IMR-90 (cell line): ENCODE measurements around the gene MTF1. TPM values are rescaled to one million over a fixed set of nuclear protein-coding genes. Genes with fewer than 3 reads are reported as not detected.

Source experiments
- ATAC-seq: fragments of 200-7000 bp; cut with Tn5 transposase; 2 replicates; pipeline ENCODE4 v1.9.1; 2020; ENCODE audit warnings: low read depth, mild to moderate bottlenecking, moderate library complexity
- BruUV-seq: library from RNA; stranded (reverse); fragments of 400-500 nt; replicated peaks from 2 replicates; lab custom pipeline; 2021; lab: Mats Ljungman, UMichigan
- CTCF ChIA-PET: fragments of 300-600 bp; formaldehyde crosslinking; extraction: SDS; loops from one replicate; lab custom pipeline; 2021; ENCODE audit warnings: antibody characterized with exemption; lab: Yijun Ruan, JAX
- POLR2A ChIA-PET: fragments of 300-600 bp; sonication (Branson Sonifier 250); formaldehyde crosslinking; loops from one replicate; lab custom pipeline; 2022; ENCODE audit warnings: antibody characterized with exemption; ENCODE audit not compliant: unreplicated experiment; lab: Charles Lee
- DNase-seq: peaks from one replicate; pipeline ENCODE4 v3.0.0; 2013
- H2AFZ ChIP-seq: replicated peaks from 2 replicates; pipeline ENCODE3; 2013; ENCODE audit warnings: low read length, mild to moderate bottlenecking; ENCODE audit not compliant: poor library complexity
- H2AK5ac ChIP-seq: 2 replicates; pipeline ENCODE4 v1.6.1; 2013; ENCODE audit warnings: low read depth, low read length, inconsistent platforms
- H2AK9ac ChIP-seq: replicated peaks from 2 replicates; pipeline ENCODE3; 2013; ENCODE audit warnings: mild to moderate bottlenecking, low read depth, low read length, moderate library complexity; ENCODE audit not compliant: poor library complexity
- H2BK120ac ChIP-seq: 2 replicates; pipeline ENCODE4 v1.6.1; 2013; ENCODE audit warnings: low read depth, low read length, inconsistent platforms
- H2BK15ac ChIP-seq: 3 replicates; pipeline ENCODE4 v1.6.1; 2013; ENCODE audit warnings: low read depth, low read length, inconsistent platforms
- H2BK20ac ChIP-seq: 2 replicates; pipeline ENCODE4 v1.6.1; 2013; ENCODE audit warnings: low read depth, mild to moderate bottlenecking, inconsistent platforms, low read length, moderate library complexity
- H2BK5ac ChIP-seq: 2 replicates; pipeline ENCODE4 v1.6.1; 2013; ENCODE audit warnings: mild to moderate bottlenecking, low read depth, low read length, inconsistent platforms; ENCODE audit not compliant: poor library complexity, severe bottlenecking
- H3K14ac ChIP-seq: replicated peaks from 2 replicates; pipeline ENCODE4 v1.6.1; 2013; ENCODE audit warnings: low read depth, low read length, inconsistent platforms
- H3K18ac ChIP-seq: 2 replicates; pipeline ENCODE4 v1.6.1; 2013; ENCODE audit warnings: low read depth, low read length, control low read depth
- H3K23ac ChIP-seq: 2 replicates; pipeline ENCODE4 v1.6.1; 2013; ENCODE audit warnings: low read depth, low read length, inconsistent platforms
- H3K27ac ChIP-seq: 2 replicates; pipeline ENCODE4 v1.5.1; 2013; ENCODE audit warnings: mild to moderate bottlenecking, control low read depth, low read length; ENCODE audit not compliant: insufficient read depth
- H3K27me3 ChIP-seq: 2 replicates; pipeline ENCODE4 v1.6.1; 2013; ENCODE audit warnings: low read length; ENCODE audit not compliant: control insufficient read depth, insufficient read depth
- H3K36me3 ChIP-seq: 2 replicates; pipeline ENCODE4 v1.6.1; 2013; ENCODE audit warnings: low read length, mixed read lengths; ENCODE audit not compliant: control insufficient read depth, insufficient read depth
- H3K4ac ChIP-seq: 2 replicates; pipeline ENCODE4 v1.6.1; 2013; ENCODE audit warnings: low read depth, low read length, inconsistent platforms
- H3K4me1 ChIP-seq: 2 replicates; pipeline ENCODE4 v1.6.1; 2013; ENCODE audit warnings: low read length, mixed read lengths; ENCODE audit not compliant: control insufficient read depth, insufficient read depth
- H3K4me2 ChIP-seq: 2 replicates; pipeline ENCODE4 v1.6.1; 2013; ENCODE audit warnings: low read depth, mild to moderate bottlenecking, control low read depth, low read length, moderate library complexity
- H3K4me3 ChIP-seq: 2 replicates; pipeline ENCODE4 v1.5.1; 2013; ENCODE audit warnings: low read depth, mild to moderate bottlenecking, control low read depth, low read length, moderate library complexity; ENCODE audit not compliant: insufficient read depth
- H3K56ac ChIP-seq: 2 replicates; pipeline ENCODE4 v1.6.1; 2013; ENCODE audit warnings: low read length, inconsistent platforms; ENCODE audit not compliant: insufficient read depth; ENCODE audit errors: extremely low read depth
- H3K79me1 ChIP-seq, 2 experiments: 2 replicates each; pipeline ENCODE4 v1.6.1; 2013; ENCODE audit warnings: low read length in 2 of 2, inconsistent platforms in 1 of 2, low read depth in 1 of 2
- H3K9ac ChIP-seq: 2 replicates; pipeline ENCODE4 v1.6.1; 2013; ENCODE audit warnings: low read depth, low read length, control low read depth
- H3K9me1 ChIP-seq: 2 replicates; pipeline ENCODE4 v1.6.1; 2013; ENCODE audit warnings: low read length, inconsistent platforms; ENCODE audit not compliant: insufficient read depth
- H3K9me3 ChIP-seq: 2 replicates; pipeline ENCODE4 v1.6.1; 2013; ENCODE audit warnings: low read length; ENCODE audit not compliant: control insufficient read depth, insufficient read depth
- H4K20me1 ChIP-seq: 2 replicates; pipeline ENCODE4 v1.6.1; 2013; ENCODE audit warnings: low read length, inconsistent platforms; ENCODE audit not compliant: insufficient read depth
- H4K5ac ChIP-seq: 2 replicates; pipeline ENCODE4 v1.6.1; 2013; ENCODE audit warnings: mild to moderate bottlenecking, low read depth, low read length, control low read depth
- H4K8ac ChIP-seq, 2 experiments: 2 replicates each; pipeline ENCODE4 v1.6.1; 2013; ENCODE audit warnings: low read depth in 2 of 2, low read length in 2 of 2, control low read depth in 1 of 2, inconsistent platforms in 1 of 2
- H4K91ac ChIP-seq: 2 replicates; pipeline ENCODE4 v1.6.1; 2013; ENCODE audit warnings: low read depth, low read length, inconsistent platforms; ENCODE audit not compliant: insufficient read depth
- BHLHE40 ChIP-seq: fragments of 150-350 bp; IDR thresholded peaks from 2 replicates; pipeline ENCODE4 v1.6.1; 2016; ENCODE audit warnings: mild to moderate bottlenecking, low read depth, low read length
- CEBPB ChIP-seq: IDR thresholded peaks from 2 replicates; pipeline ENCODE4 v1.6.1; 2012; ENCODE audit warnings: low read depth, low read length, improper control_type of control experiment
- CHD1 ChIP-seq: IDR thresholded peaks from 2 replicates; pipeline ENCODE4 v1.6.1; 2012; ENCODE audit warnings: low read depth, low read length, improper control_type of control experiment
- CTCF ChIP-seq: conservative IDR thresholded peaks from 2 replicates; pipeline ENCODE4 v1.5.1; 2012; ENCODE audit warnings: mild to moderate bottlenecking, low read depth, low read length, improper control_type of control experiment
- ELK1 ChIP-seq: fragments of 150-350 bp; IDR thresholded peaks from 2 replicates; pipeline ENCODE4 v1.6.1; 2016; ENCODE audit warnings: low read depth, mild to moderate bottlenecking, low read length, moderate library complexity, borderline replicate concordance
- FOS ChIP-seq: fragments of 150-350 bp; IDR thresholded peaks from 2 replicates; pipeline ENCODE4 v1.6.1; 2016; ENCODE audit warnings: low read depth, low read length
- MAFK ChIP-seq: IDR thresholded peaks from 2 replicates; pipeline ENCODE4 v1.6.1; 2012; ENCODE audit warnings: low read depth, low read length, improper control_type of control experiment
- MAZ ChIP-seq: IDR thresholded peaks from 2 replicates; pipeline ENCODE4 v1.6.1; 2012; ENCODE audit warnings: low read depth, mild to moderate bottlenecking, low read length, improper control_type of control experiment, moderate library complexity, borderline replicate concordance
- MXI1 ChIP-seq: IDR thresholded peaks from 2 replicates; pipeline ENCODE4 v1.6.1; 2012; ENCODE audit warnings: low read depth, mild to moderate bottlenecking, low read length, moderate library complexity, borderline replicate concordance
- NFE2L2 ChIP-seq: fragments of 150-350 bp; IDR thresholded peaks from 2 replicates; pipeline ENCODE4 v1.6.1; 2016; ENCODE audit warnings: low read depth, mild to moderate bottlenecking, low read length
- POLR2A ChIP-seq: IDR thresholded peaks from 2 replicates; pipeline ENCODE4 v1.6.1; 2012; ENCODE audit warnings: mild to moderate bottlenecking, low read depth, low read length
- RAD21 ChIP-seq: IDR thresholded peaks from 2 replicates; pipeline ENCODE4 v1.6.1; 2012; ENCODE audit warnings: low read length, improper control_type of control experiment
- RCOR1 ChIP-seq: IDR thresholded peaks from 2 replicates; pipeline ENCODE4 v1.6.1; 2012; ENCODE audit warnings: mild to moderate bottlenecking, low read length, improper control_type of control experiment; ENCODE audit not compliant: insufficient replicate concordance
- RFX5 ChIP-seq: IDR thresholded peaks from 2 replicates; pipeline ENCODE4 v1.8.0; 2012; ENCODE audit warnings: low read depth, mild to moderate bottlenecking, low read length, moderate library complexity
- USF2 ChIP-seq: fragments of 150-350 bp; IDR thresholded peaks from 2 replicates; pipeline ENCODE4 v1.6.1; 2017; ENCODE audit warnings: mild to moderate bottlenecking, antibody characterized with exemption, low read length, low read depth
- WGBS, 2 experiments: methylation state at CpG; one replicate each; pipeline versions ENCODE4 v1.1.5 to v1.1.7; 2013; ENCODE audit warnings: missing lambda C conversion rate in 2 of 2; ENCODE audit not compliant: insufficient read length in 1 of 2; ENCODE audit errors: extremely low coverage in 2 of 2; 5-methylcytosine and 5-hydroxymethylcytosine counted together
- dilution Hi-C: fragments of 300-500 bp; cut with HindIII; formaldehyde crosslinking; loops from one replicate; pipeline ENCODE4 v1.14.3; 2018; ENCODE audit warnings: low sequenced_read_pairs; ENCODE audit not compliant: unreplicated experiment
- in situ Hi-C: fragments of 300-500 bp; cut with MboI; formaldehyde crosslinking; loops from 3 replicates; pipeline ENCODE4 v1.14.3; 2019; ENCODE audit warnings: low sequenced_read_pairs, inconsistent platforms, mixed read lengths
- intact Hi-C: fragments of 100-400 bp; cut with micrococcal nuclease; formaldehyde crosslinking; loops from 2 replicates; pipeline ENCODE4 v1.10.0; 2022
- polyA plus RNA-seq, 3 experiments: library from polyadenylated mRNA; depleted of rRNA; stranded (reverse); fragments of >200 nt; gene quantifications; 2 replicates each; pipeline ENCODE4 v1.2.3, GENCODE V29; 2012; ENCODE audit warnings: low replicate concordance in 1 of 3
- total RNA-seq: library from RNA; depleted of rRNA; stranded (reverse); fragments of >200 nt; gene quantifications from 2 replicates; pipeline ENCODE4 v1.2.3, GENCODE V29; 2012

MTF1 gene
- total and polyA plus RNA-seq, 2 of the 4 experiments (the other 2 are of a cell fraction), result 2.3 to 4.7 TPM

- dilution Hi-C loops, result no loop called here
- no TSS peak for BruUV-seq
- Histone ChIP-seq H4K5ac (no peak overlapping the region), H4K20me1 (no peaks in the 10 kb centered on the region), H2AFZ (no peak overlapping the region), H2BK120ac (no peak overlapping the region), H3K18ac (no peak overlapping the region), H3K4ac (no peak overlapping the region), H4K91ac (no peak overlapping the region), H2BK20ac (no peak overlapping the region), H3K4me1 (no peaks in the 10 kb centered on the region), H4K8ac (no peak overlapping the region), H2BK15ac (no peak overlapping the region), H3K9me1 (no peaks in the 10 kb centered on the region), H3K4me2 (no peak overlapping the region), H3K9me3 (no peaks in the 10 kb centered on the region), H3K23ac (no peak overlapping the region), H3K56ac (no peak overlapping the region), H3K4me3 (no peak overlapping the region), H3K27me3 (no peaks in the 10 kb centered on the region), H3K79me1 (no peaks in the 10 kb centered on the region; a peak in 1 of 4 replicates), H2BK5ac (no peak overlapping the region), H3K27ac (no peak overlapping the region), H3K36me3 (peaks cover 52% of the 10 kb centered on the region), H2AK5ac (no peak overlapping the region), H3K14ac (no peak overlapping the region), H3K9ac (no peak overlapping the region), H2AK9ac (no peak overlapping the region)
- intact Hi-C loops, result loop anchor here (5.0 kb wide), 1 partner anchor 87 kb away; no protein-coding TSS in a partner anchor
- in situ Hi-C loops, result no loop called here
- ATAC-seq, result no peak
- no peak for TF ChIP-seq USF2
- no peak for TF ChIP-seq POLR2A
- TF ChIP-seq BHLHE40, result no peak
- TF ChIP-seq ELK1, result no peak
- TF ChIP-seq NFE2L2, result no peak
- TF ChIP-seq RCOR1, result no peak
- TF ChIP-seq MAFK, result no peak
- no peak for TF ChIP-seq CHD1
- TF ChIP-seq RFX5, result no peak
- no peak for TF ChIP-seq MAZ
- no peak for TF ChIP-seq MXI1
- no peak for TF ChIP-seq CEBPB
- TF ChIP-seq FOS, result no peak
- TF ChIP-seq RAD21, result no peak
- no peak for TF ChIP-seq CTCF
- CTCF ChIA-PET, result no interaction called here
- POLR2A ChIA-PET, result no interaction called here
- DNase-seq, result no peak
- WGBS, 2 experiments, result 100% methylated on average over 2 of the region's 4 CpGs; no CpG with 5 or more reads in 1 of the 2 experiments
Measured at GRCh38 chr1:37879865-37880264, 20.5 kb upstream of the MTF1 start.
